ENCODE measurements around the gene TTN.

Gene TTN

DNA sequence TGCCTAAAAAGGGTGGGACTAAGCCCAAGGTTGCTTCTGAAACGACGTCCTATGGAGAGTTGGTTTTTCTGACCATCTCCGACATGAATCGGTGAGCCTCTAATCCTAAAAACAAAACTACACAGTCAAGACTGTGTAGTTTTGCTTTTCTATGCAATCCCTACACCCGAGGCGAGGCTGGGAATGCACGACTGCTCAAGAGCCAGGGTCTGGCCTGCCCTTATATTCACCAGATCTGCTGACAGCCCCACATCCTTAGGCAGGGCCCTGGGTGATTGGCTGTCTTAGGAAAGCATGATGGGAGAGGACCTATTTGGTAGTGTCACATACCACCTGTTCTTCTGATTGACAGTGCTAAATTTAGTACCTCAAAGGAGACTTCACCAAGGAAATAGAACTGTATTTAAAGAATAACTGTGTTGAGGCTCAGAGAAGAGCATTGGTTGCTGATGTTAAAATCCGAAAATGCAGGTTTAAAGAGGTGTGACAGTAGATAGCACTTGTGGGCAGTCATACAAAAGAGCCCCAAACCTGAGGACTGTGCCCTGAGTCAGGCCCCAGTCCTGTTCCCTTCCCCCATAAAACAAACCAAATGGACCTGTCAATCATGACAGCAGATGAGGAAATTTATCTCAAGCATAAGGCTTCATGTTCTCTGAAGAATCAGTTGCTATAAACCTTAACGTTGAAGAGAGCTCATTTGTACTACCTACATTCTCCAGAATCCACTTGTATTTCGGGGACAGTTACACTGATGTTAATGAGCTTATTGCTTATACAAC, at the start of gene TTN:
TSS of gene TTN (minus strand) at position 197 of the 782 bp plus-strand sequence. CDS start 2,781 bp downstream, outside the sequence.
- no peak for DNase-seq (ENCODE audit: low spot score)

DNA sequence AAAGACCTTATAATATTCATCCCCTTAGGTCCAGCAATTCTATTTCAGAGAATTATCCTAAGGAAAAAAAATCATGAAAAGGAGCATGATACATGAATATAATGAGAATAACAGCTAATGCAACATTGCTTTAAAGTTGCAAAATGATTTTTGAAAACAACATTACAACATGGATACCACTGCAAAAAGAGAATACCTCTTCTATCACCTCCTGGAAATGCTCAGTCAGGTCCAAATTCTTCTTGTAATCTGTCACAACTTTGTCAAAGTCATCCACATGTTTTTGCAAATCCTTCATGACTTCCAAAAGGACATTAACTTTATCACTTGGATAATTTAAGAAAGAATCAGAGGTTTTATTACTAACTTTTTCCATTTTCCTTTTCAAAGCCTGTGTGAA, 47.9 kb upstream of the TTN start:
- no peak for DNase-seq (ENCODE audit: low spot score)

- DNase-seq (ENCODE audit: low spot score), result no peak
Measured at GRCh38 chr2:178848335-178848734, 41.1 kb upstream of the TTN start.

- no peak for DNase-seq (ENCODE audit: low spot score)
Measured at GRCh38 chr2:178846458-178846802, 39.2 kb upstream of the TTN start.

- DNase-seq (ENCODE audit: low spot score), result no peak
Measured at GRCh38 chr2:178845566-178846457, 38.6 kb upstream of the TTN start.

- no peak for DNase-seq (ENCODE audit: low spot score)
Measured at GRCh38 chr2:178844701-178845100, 37.5 kb upstream of the TTN start.

DNA sequence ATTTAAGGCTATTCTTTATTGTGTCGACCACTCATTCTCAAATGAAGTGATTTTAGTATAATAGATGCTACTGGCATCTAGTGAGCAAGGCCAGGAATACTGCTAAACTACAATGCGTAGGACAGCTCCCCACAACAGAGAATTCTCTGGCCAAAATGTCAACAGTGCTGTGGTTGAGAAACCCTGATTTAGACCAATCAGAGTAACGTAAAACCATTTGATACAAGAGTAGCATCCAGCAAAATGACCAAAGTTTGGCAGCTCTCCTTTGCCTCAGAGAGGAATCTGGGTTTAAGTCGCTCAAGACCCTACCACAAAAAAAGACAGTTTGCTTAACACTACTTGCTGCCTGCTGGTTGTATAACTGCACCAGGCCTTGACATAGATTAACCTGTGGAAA, 37.0 kb upstream of the TTN start:
- no peak for DNase-seq (ENCODE audit: low spot score)

DNA sequence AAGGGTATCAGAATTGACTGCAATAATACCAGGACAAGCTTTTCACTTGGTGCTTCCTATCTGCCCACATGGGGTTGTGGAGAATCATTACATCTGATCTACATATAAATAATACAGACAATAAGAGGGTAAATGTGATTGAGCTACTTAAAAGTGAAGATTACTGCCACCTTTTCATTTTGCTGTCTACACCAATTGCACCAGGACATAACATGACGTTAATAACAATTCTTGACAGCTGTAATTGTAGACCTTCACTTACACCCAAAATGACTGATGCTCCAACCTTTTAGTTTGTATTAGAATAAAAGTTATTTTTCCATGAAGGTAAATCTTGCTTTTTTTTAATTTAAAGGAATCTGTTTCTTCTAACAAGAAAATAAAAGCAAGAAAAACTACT, 36.5 kb upstream of the TTN start:
- DNase-seq (ENCODE audit: low spot score), result no peak

DNA sequence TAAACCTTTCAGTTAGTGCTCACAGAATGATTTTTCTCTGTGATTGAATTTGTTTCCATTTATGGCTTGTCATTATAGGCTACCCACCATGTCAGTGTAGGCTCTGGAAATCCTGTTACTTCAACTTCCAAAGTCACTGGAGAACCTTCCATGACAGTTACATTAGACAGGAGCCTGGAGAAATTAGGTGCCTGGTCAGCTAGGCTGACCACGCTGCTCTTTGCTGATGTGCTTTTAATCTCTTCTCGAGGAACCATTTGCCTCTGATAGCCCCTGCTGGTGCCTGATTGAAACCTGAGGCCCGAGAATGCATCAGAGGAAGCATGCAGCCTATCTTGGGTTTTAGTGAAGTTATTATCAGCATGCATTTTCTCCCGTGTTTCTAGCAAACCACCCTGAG, 29.6 kb upstream of the TTN start:
- no peak for DNase-seq (ENCODE audit: low spot score)

DNA sequence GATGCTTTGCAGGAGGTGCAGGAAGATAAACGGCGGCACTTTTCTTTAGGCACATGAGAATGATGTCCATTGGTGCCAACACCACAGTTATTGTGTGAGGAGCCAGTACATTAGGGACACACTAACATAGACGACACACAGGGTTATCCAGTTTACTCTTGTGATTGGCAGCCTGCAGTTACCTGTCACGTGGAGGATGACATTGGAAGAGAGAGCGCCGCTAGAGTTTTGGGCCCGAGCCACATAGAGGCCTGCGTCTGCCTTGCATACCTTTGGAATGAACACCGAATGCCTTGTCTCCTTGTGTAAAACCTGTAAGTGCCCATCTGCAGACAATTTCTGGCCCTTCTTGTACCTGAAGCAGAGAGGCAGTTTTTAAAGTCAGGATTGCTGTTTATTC, 26.9 kb upstream of the TTN start:
- no peak for DNase-seq (ENCODE audit: low spot score)

- DNase-seq (ENCODE audit: low spot score), result no peak
Measured at GRCh38 chr2:178833382-178833781, 26.2 kb upstream of the TTN start.

DNA sequence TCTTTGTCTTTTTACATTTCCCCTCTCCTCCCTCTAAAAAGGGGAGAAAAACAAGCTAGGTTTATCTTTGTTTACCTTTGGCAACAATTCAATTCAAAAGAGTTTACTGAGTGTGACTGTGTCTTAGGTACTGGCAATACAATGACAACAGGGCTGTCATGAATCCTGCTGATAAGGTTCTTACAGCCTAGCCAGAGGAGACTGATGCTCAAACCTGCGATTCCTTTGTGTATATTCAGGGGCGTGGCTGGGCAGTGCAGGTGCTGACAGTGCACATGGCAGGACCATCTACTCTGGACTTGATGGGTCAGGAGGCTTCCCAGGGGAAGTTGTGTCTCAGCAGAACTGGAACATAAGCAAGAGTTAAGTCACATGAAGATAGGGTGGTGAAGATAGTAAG, 23.2 kb upstream of the TTN start:
- DNase-seq (ENCODE audit: low spot score), result no peak

DNA sequence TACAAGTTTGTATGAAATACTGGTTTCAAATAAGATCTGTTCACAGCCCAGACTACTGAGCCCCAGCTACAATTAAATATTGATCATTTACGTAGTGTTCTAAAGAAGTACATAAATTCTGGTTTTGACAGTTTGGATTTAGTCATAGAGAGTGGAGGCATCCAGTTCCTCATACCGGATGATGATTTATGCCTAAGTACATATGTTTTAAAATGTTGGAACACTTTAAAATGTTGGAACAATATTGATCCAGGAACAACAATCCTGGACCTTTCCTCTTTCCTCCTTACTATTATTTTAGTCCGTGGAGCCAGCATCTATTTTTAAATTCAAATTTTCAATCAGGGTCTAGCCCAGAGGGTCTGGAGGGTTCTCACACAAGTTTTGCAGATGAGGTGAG, 22.8 kb upstream of the TTN start:
- no peak for DNase-seq (ENCODE audit: low spot score)

GRCh38 chr2:178829299-178829960, 22.2 kb upstream of the TTN start:
- DNase-seq (ENCODE audit: low spot score), result no peak

DNA sequence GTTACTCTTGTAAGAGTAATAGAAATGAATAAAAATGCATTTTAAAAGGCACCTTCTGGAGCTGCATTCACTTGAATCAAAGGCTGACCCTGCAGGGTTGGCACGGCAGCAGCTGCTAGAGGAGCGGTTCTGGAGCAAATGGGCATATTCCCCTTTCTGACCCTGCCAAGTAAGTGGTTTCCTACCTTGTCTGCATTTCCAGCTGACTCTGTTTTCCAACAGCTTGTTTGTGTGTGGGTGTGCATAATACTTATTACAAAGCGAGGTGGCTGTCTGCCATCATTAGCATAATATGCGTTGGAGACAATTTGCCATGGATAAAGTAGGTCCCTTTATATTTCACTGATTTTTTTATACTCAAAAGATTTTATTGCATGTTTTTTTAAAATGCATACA, 21.3 kb upstream of the TTN start:
- DNase-seq (ENCODE audit: low spot score), result no peak

- DNase-seq (ENCODE audit: low spot score), result no peak
Measured at GRCh38 chr2:178827739-178828485, 20.7 kb upstream of the TTN start.

DNA sequence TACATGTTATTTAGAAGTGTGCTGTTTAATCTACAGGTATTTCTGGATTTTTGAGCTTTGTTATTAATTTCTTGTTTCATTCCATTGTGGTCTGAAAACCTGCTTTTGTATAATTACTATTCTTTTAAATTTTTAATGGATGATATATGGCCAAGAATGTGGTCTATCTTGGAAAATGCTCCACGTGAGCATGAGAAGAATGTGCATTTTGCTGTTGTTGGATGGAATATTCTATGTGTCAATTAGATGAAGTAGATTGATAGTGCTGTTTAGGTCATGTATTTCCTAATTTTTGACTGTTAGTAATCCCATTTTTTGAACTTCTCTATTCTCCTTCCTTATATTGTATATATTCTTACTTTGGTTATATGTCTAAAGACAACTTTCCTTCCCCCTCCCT, 19.9 kb upstream of the TTN start:
- no peak for DNase-seq (ENCODE audit: low spot score)

GRCh38 chr2:178825183-178825582, 18.0 kb upstream of the TTN start:
- no peak for DNase-seq (ENCODE audit: low spot score)

DNA sequence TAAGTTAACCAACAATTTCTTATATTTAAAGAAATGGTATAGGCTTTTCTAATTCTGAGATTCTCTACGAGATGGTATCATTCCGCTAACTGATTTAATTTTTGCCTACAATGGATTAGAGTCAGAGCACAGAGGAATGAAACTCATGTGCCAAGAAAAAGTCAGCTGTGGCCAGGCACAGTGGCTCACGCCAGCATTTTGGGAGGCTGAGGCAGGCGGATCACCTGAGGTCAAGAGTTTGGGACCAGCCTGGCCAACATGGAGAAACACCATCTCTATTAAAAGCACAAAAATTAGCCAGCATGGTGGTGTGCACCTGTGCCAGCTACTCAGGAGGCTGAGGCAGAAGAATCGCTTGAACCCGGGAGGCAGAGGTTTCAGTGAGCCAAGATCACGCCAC, 17.0 kb upstream of the TTN start:
- DNase-seq (ENCODE audit: low spot score), result no peak

- DNase-seq (ENCODE audit: low spot score), result no peak
Measured at GRCh38 chr2:178819992-178820391, 12.8 kb upstream of the TTN start.

GRCh38 chr2:178819147-178819875, 12.1 kb upstream of the TTN start:
- no peak for DNase-seq (ENCODE audit: low spot score)

DNA sequence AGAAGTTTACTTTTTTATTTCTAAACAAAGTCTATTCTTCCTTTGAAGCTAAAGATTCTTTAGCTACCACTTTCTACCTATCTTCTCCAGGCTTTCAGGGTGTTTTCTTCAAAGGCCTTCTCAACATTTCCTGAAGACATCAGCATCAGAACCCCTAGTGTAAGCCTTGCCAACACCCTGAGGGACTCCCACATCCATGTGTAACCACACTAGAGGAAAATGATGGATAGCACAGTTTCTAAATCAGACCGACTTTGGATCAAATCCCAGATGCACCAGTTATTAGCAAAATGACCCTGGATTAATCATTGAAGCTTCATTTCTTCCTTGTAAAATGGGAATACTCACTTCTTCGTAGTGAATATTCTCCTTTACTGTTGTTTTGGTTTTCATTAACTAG, 4.7 kb upstream of the TTN start:
- DNase-seq (ENCODE audit: low spot score), result no peak
